Tibial artery (tissue), 4 donors: ENCODE results near the gene PHAX.
"Not testable (repeated sequence)": the region's sequence is repeated elsewhere in the genome, so short reads cannot be mapped to it uniquely, and the experiment has no call there.

ENCODE experiments used
- DNase-seq, 2 donors: peaks; one replicate each; pipeline ENCODE4 v3.0.0-alpha.2; 2019
- H3K27ac ChIP-seq, 2 donors: fragments of 200-600 bp; sonication (generic) in 1 of 2; 1 replicate in 1 of 2; 2 replicates in 1 of 2; pipeline ENCODE4 v1.5.1; 2018 to 2019; ENCODE audit warnings: mild to moderate bottlenecking in 1 of 2
- H3K27me3 ChIP-seq, 2 donors: fragments of 200-600 bp; sonication (generic) in 1 of 2; one replicate each; pipeline versions ENCODE4 v1.5.1 to v1.6.0; 2016 to 2019
- H3K36me3 ChIP-seq, 3 donors: fragments of 200-600 bp; sonication (generic) in 2 of 3; one replicate each; pipeline ENCODE4 v1.5.1; 2016 to 2019; ENCODE audit warnings: mild to moderate bottlenecking in 2 of 3
- H3K4me1 ChIP-seq, 4 donors: fragments of 200-600 bp; sonication (generic) in 2 of 4; 1 replicate in 3 of 4; 2 replicates in 1 of 4; pipeline ENCODE4 v1.5.1; 2016 to 2019
- H3K4me3 ChIP-seq, 2 donors: fragments of 200-600 bp; sonication (generic) in 1 of 2; 1 replicate in 1 of 2; 2 replicates in 1 of 2; pipeline ENCODE4 v1.5.1; 2018 to 2019; ENCODE audit warnings: mild to moderate bottlenecking in 2 of 2
- H3K9me3 ChIP-seq, 3 donors: fragments of 200-600 bp; sonication (generic) in 1 of 3; one replicate each; pipeline ENCODE4 v1.5.1; 2016 to 2019
- CTCF ChIP-seq, 2 experiments: fragments of 200-600 bp in 1 of 2; fragments of 450-650 bp in 1 of 2; IDR thresholded peaks; one replicate each; pipeline ENCODE4 v1.5.1; 2017 to 2019; ENCODE audit warnings: antibody characterized with exemption in 2 of 2, mild to moderate bottlenecking in 1 of 2, moderate library complexity in 1 of 2
- intact Hi-C: fragments of 100-400 bp; cut with DNase I; formaldehyde crosslinking; loops from one replicate; pipeline ENCODE4 v1.15.0; 2023; ENCODE audit warnings: low total_unique reads

PHAX gene

GRCh38 chr5:126641387-126641786 lies 40.6 kb downstream of the PHAX start:
- Histone ChIP-seq H3K4me3 (no peak overlapping the region), H3K27me3 (no peaks in the 10 kb centered on the region), H3K4me1 (no peaks in the 10 kb centered on the region), H3K27ac (no peak overlapping the region), H3K36me3 (no peaks in the 10 kb centered on the region), H3K9me3 (peaks cover 0 to 13% (median 0%) of the 10 kb centered on the region in 3 donors)
- DNase-seq, result no peak
- TF ChIP-seq CTCF (IDR thresholded peaks at IDR 0.05), result no peak
- intact Hi-C loops, result no loop called here

DNA sequence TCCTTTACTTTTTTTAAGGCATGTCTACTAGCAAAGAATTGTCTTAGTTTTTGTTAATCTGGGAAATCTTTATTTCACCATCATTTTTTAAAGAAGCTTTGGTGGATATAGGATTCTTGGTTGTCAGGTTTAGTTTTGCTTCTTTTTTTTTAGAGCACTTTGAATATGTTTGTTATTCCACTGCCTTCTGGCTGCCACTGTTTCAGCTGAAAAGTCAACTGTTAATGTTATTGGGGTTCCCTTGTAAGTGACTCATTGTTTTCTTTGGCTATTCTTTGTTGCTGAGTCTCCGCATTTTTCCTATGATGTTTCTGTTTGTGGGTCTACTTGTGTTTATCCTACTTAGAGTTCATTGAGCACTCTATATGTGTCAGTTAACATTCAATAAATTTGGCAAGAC lies 44.4 kb downstream of the PHAX start:
- Histone ChIP-seq H3K36me3 (no peaks in the 10 kb centered on the region), H3K27ac (no peak overlapping the region), H3K4me1 (no peaks in the 10 kb centered on the region), H3K4me3 (no peak overlapping the region), H3K27me3 (no peaks in the 10 kb centered on the region), H3K9me3 (peaks cover 0 to 13% (median 0%) of the 10 kb centered on the region in 3 donors)
- TF ChIP-seq CTCF (IDR thresholded peaks at IDR 0.05), result no peak
- intact Hi-C loops, result no loop called here
- DNase-seq, result no peak

GRCh38 chr5:126647071-126647470 lies 46.3 kb downstream of the PHAX start:
- no peaks in the 10 kb centered on the region for H3K27me3 ChIP-seq
- no peak for DNase-seq
- H3K9me3 ChIP-seq, result peaks cover 0 to 13% (median 0%) of the 10 kb centered on the region in 3 donors
- H3K27ac ChIP-seq, result no peak overlapping the region
- no peak for TF ChIP-seq CTCF (IDR thresholded peaks at IDR 0.05)
- no peak overlapping the region for H3K4me3 ChIP-seq
- intact Hi-C loops, result no loop called here
- no peaks in the 10 kb centered on the region for H3K4me1 ChIP-seq
- no peaks in the 10 kb centered on the region for H3K36me3 ChIP-seq

- no peak overlapping the region for H3K4me3 ChIP-seq
- H3K27ac ChIP-seq, result no peak overlapping the region
- no peaks in the 10 kb centered on the region for H3K4me1 ChIP-seq
- H3K27me3 ChIP-seq, result no peaks in the 10 kb centered on the region
- TF ChIP-seq CTCF (IDR thresholded peaks at IDR 0.05), result no peak
- no peak for DNase-seq
- intact Hi-C loops, result no loop called here
- H3K9me3 ChIP-seq, result peaks cover 0 to 13% (median 0%) of the 10 kb centered on the region in 3 donors
- no peaks in the 10 kb centered on the region for H3K36me3 ChIP-seq
Observed at GRCh38 chr5:126648471-126648870, 47.7 kb downstream of the PHAX start.

- H3K27ac ChIP-seq, intact Hi-C loops, DNase-seq, H3K27me3 ChIP-seq, H3K4me3 ChIP-seq, H3K36me3 ChIP-seq, H3K4me1 ChIP-seq: not testable (repeated sequence)
- peaks cover 0 to 13% (median 0%) of the 10 kb centered on the region in 3 donors for H3K9me3 ChIP-seq
Observed at GRCh38 chr5:126649057-126649456, 48.3 kb downstream of the PHAX start.

DNA sequence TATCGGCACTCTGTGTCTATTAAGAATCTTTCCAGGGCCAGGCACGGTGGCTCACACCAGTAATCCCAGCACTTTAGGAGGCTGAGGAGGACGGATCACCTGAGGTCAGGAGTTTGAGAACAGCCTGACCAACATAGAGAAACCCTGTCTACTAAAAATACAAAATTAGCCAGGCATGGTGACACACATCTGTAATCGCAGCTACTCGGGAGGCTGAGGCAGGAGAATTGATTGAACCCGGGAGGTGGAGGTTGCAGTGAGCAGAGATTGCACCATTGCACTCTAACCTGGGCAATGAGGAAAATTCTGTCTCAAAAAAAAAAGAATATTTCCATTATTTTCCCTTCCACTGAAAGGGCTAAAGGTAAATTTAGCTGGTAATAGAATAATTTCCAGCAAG lies 49.0 kb downstream of the PHAX start:
- H3K36me3 ChIP-seq, intact Hi-C loops, H3K4me1 ChIP-seq, H3K4me3 ChIP-seq, DNase-seq, H3K27me3 ChIP-seq, H3K27ac ChIP-seq: not testable (repeated sequence)
- peaks cover 0 to 11% (median 0%) of the 10 kb centered on the region in 3 donors for H3K9me3 ChIP-seq

DNA sequence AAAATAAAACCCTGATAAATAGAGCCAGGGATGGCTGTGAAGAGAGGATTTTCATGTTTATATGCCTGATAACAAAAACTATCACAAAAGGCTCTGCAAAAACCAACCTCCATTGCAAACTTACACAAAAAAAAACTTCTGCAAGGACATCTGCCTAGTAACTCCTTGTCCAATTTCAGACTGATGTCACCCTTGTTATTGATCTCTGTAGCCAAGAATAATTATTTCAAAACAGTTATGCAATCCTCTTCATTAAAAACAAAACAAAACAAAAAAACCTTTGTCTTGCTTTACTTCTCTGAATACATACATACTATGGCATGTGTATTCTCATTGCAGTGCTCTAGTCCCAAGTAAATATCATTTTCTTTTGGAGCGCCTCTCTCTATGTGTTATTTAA lies 49.7 kb downstream of the PHAX start:
- no peaks in the 10 kb centered on the region for H3K27me3 ChIP-seq
- no peak for TF ChIP-seq CTCF (IDR thresholded peaks at IDR 0.05)
- no peaks in the 10 kb centered on the region for H3K36me3 ChIP-seq
- H3K4me3 ChIP-seq, result no peak overlapping the region
- H3K27ac ChIP-seq, result no peak overlapping the region
- no peaks in the 10 kb centered on the region for H3K4me1 ChIP-seq
- DNase-seq, result no peak
- intact Hi-C loops, result no loop called here
- H3K9me3 ChIP-seq, result peaks cover 0 to 3% (median 0%) of the 10 kb centered on the region in 3 donors
